ENCODE measurements around the gene OR2M4. TPM values are rescaled to one million over a fixed set of nuclear protein-coding genes. Genes with fewer than 3 reads are reported as not detected.
"Not testable (repeated sequence)": the region's sequence is repeated elsewhere in the genome, so short reads cannot be mapped to it uniquely, and the experiment has no call there.

The OR2M4 gene
- total RNA-seq, 1 experiment from 2014 or later = not detected

DNA sequence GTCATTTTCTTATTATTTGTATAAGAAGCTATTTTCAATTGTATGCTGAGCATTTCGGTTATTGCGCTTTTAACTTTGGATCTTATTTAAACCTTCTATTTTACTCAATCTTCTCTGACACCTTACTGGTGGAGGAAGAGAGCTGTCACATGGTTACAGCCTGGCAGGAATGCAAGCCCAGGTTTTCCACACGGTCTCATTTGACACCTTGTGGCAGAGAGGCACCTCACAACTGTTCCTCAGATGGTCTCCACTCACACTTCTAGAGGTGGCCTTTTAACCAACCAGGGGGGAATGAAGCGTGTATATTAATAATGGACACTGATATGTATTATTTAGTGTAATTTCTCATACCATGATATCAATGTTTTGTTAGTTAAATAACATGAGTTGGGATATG, 37.0 kb downstream of the OR2M4 start:
- H3K9me3 Mint-ChIP-seq = peaks cover 68 to 81% of the 10 kb centered on the region in 2 experiments
- TF ChIP-seq, protein P1, sequence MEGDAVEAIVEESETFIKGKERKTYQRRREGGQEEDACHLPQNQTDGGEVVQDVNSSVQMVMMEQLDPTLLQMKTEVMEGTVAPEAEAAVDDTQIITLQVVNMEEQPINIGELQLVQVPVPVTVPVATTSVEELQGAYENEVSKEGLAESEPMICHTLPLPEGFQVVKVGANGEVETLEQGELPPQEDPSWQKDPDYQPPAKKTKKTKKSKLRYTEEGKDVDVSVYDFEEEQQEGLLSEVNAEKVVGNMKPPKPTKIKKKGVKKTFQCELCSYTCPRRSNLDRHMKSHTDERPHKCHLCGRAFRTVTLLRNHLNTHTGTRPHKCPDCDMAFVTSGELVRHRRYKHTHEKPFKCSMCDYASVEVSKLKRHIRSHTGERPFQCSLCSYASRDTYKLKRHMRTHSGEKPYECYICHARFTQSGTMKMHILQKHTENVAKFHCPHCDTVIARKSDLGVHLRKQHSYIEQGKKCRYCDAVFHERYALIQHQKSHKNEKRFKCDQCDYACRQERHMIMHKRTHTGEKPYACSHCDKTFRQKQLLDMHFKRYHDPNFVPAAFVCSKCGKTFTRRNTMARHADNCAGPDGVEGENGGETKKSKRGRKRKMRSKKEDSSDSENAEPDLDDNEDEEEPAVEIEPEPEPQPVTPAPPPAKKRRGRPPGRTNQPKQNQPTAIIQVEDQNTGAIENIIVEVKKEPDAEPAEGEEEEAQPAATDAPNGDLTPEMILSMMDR (conservative IDR thresholded peaks at IDR 0.05) = no peak

DNA sequence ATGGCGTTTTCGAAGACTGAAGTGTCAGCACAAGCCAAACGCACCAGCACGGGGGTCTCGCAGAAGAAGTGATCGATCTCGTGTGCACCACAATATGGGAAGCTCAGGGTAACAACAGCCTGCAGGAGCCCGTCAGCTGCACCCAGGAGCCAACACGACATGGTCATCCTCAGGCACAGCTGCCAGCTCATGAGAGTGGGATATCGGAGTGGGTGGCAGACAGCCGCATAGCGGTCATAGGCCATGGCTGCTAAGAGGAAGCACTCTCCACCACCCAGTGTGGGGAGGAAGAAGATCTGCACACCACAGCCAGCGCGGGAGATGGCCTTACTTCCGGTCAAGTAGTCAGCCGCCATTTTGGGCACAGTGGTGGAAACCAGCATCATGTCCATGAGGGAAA, 42.0 kb downstream of the OR2M4 start:
- not testable (repeated sequence) for H2BK120ac ChIP-seq (ENCODE audit: low read depth, low read length, poor library complexity, severe bottlenecking); H3K27me3 ChIP-seq (ENCODE audit: insufficient read depth, low read length); H3K14ac ChIP-seq (ENCODE audit: insufficient read depth, low read length); H2BK12ac ChIP-seq (ENCODE audit: insufficient read length, low read depth, low read length); H3K23me2 ChIP-seq (ENCODE audit: insufficient read length, low read depth, low read length, poor library complexity, severe bottlenecking); H3K23ac ChIP-seq (ENCODE audit: insufficient read length, low read depth, low read length); H3K18ac ChIP-seq (ENCODE audit: insufficient read length, low read depth, low read length); H3K4me2 ChIP-seq (ENCODE audit: insufficient read depth, insufficient read length, low read length); H2BK15ac ChIP-seq (ENCODE audit: low read depth, low read length); H3T11ph ChIP-seq (ENCODE audit: low read length); H2BK5ac ChIP-seq (ENCODE audit: insufficient read length, low read length); H3K27ac ChIP-seq (ENCODE audit: insufficient read length, low read depth, low read length); H3K4me3 Mint-ChIP-seq; H2BK20ac ChIP-seq (ENCODE audit: low read depth, low read length, poor library complexity, severe bottlenecking); H3K4me1 ChIP-seq (ENCODE audit: insufficient read depth, low read length); H3K9ac ChIP-seq (ENCODE audit: extremely low read depth, insufficient read length, low read length); H3K79me1 ChIP-seq (ENCODE audit: insufficient read depth, low read depth, low read length, poor library complexity, severe bottlenecking); H3K56ac ChIP-seq (ENCODE audit: insufficient read length, low read depth, low read length); H4K91ac ChIP-seq (ENCODE audit: insufficient read length, low read depth, low read length); H3K36me3 Mint-ChIP-seq (ENCODE audit: insufficient read depth in 1 of 3, low read depth in 3 of 3); H3K4ac ChIP-seq (ENCODE audit: low read depth, low read length); H4K8ac ChIP-seq (replicated peaks; ENCODE audit: insufficient read length, low read depth, low read length); H2AFZ ChIP-seq (ENCODE audit: low read length); H3K27ac Mint-ChIP-seq; H4K5ac ChIP-seq (ENCODE audit: insufficient read length, low read depth, low read length); DNase-seq; H3K4me1 Mint-ChIP-seq; H3K27me3 Mint-ChIP-seq (ENCODE audit: low read depth); H2AK5ac ChIP-seq (ENCODE audit: insufficient read length, low read length); H3K79me2 ChIP-seq (ENCODE audit: insufficient read depth, low read length); H4K20me1 ChIP-seq (ENCODE audit: control insufficient read depth, insufficient read depth, insufficient read length)
- peaks cover 43% of the 10 kb centered on the region for H3K9me3 ChIP-seq (ENCODE audit: control insufficient read depth, low read depth, low read length)
- no CpG with 5 or more reads among the region's 16 CpGs for WGBS (ENCODE audit: extremely low coverage, insufficient read length, low lambda C conversion rate)
- peaks cover 61 to 70% of the 10 kb centered on the region in 2 experiments for H3K9me3 Mint-ChIP-seq

More for the DNA sequence above, 37.0 kb downstream of the OR2M4 start:
- Mint-ChIP-seq H3K36me3 (ENCODE audit: insufficient read depth in 1 of 3, low read depth in 3 of 3) (peaks cover 0 to 5% (median 5%) of the 10 kb centered on the region in 3 experiments; a peak in 3 of 7 replicates), H3K27ac (no peak overlapping the region), H3K4me3 (no peak overlapping the region), H3K4me1 (no peaks in the 10 kb centered on the region), H3K27me3 (ENCODE audit: low read depth) (no peaks in the 10 kb centered on the region; the same call in 1 of the 2 replicates)
- Histone ChIP-seq H3K18ac (ENCODE audit: insufficient read length, low read depth, low read length) (no peak overlapping the region), H3K4me1 (ENCODE audit: insufficient read depth, low read length) (no peaks in the 10 kb centered on the region), H3K14ac (ENCODE audit: insufficient read depth, low read length) (no peak overlapping the region), H2BK12ac (ENCODE audit: insufficient read length, low read depth, low read length) (no peak overlapping the region), H3K9ac (ENCODE audit: extremely low read depth, insufficient read length, low read length) (no peak overlapping the region), H2AK5ac (ENCODE audit: insufficient read length, low read length) (no peak overlapping the region), H3K4me2 (ENCODE audit: insufficient read depth, insufficient read length, low read length) (no peak overlapping the region), H3K27ac (ENCODE audit: insufficient read length, low read depth, low read length) (no peak overlapping the region), H3K4ac (ENCODE audit: low read depth, low read length) (no peak overlapping the region), H4K91ac (ENCODE audit: insufficient read length, low read depth, low read length) (no peak overlapping the region), H2AFZ (ENCODE audit: low read length) (no peak overlapping the region), H3K79me1 (ENCODE audit: insufficient read depth, low read depth, low read length, poor library complexity, severe bottlenecking) (no peaks in the 10 kb centered on the region), H2BK20ac (ENCODE audit: low read depth, low read length, poor library complexity, severe bottlenecking) (no peak overlapping the region), H2BK120ac (ENCODE audit: low read depth, low read length, poor library complexity, severe bottlenecking) (no peak overlapping the region), H3K9me3 (ENCODE audit: control insufficient read depth, low read depth, low read length) (peaks cover 23% of the 10 kb centered on the region), H3K23ac (ENCODE audit: insufficient read length, low read depth, low read length) (no peak overlapping the region), H4K8ac (replicated peaks; ENCODE audit: insufficient read length, low read depth, low read length) (no peak overlapping the region), H3T11ph (ENCODE audit: low read length) (no peak overlapping the region), H2BK15ac (ENCODE audit: low read depth, low read length) (no peak overlapping the region), H3K27me3 (ENCODE audit: insufficient read depth, low read length) (no peaks in the 10 kb centered on the region), H3K56ac (ENCODE audit: insufficient read length, low read depth, low read length) (no peak overlapping the region), H3K79me2 (ENCODE audit: insufficient read depth, low read length) (no peaks in the 10 kb centered on the region), H2BK5ac (ENCODE audit: insufficient read length, low read length) (no peak overlapping the region), H4K5ac (ENCODE audit: insufficient read length, low read depth, low read length) (no peak overlapping the region), H4K20me1 (ENCODE audit: control insufficient read depth, insufficient read depth, insufficient read length) (no peaks in the 10 kb centered on the region), H3K23me2 (ENCODE audit: insufficient read length, low read depth, low read length, poor library complexity, severe bottlenecking) (no peaks in the 10 kb centered on the region)
- no peak for DNase-seq
- no CpG with 5 or more reads among the region's 4 CpGs for WGBS (ENCODE audit: extremely low coverage, insufficient read length, low lambda C conversion rate)

Measured in H9 (cell line).